Mucosa of descending colon (tissue), 3 donors: ENCODE results near the gene CACNA1C. TPM values are rescaled to one million over a fixed set of nuclear protein-coding genes. Genes with fewer than 3 reads are reported as not detected.

ENCODE experiments used
- ATAC-seq: fragments of 200-7000 bp; cut with Tn5 transposase; one replicate; pipeline ENCODE4 v1.9.1; 2020; ENCODE audit warnings: mild to moderate bottlenecking, moderate library complexity
- DNase-seq, 3 donors: peaks; one replicate each; pipeline ENCODE4 v3.0.0-alpha.2; 2020
- H3K36me3 ChIP-seq: fragments of 200-600 bp; one replicate; pipeline ENCODE4 v1.8.0; 2021; ENCODE audit warnings: low read depth, mild to moderate bottlenecking
- H3K4me1 ChIP-seq: fragments of 200-600 bp; one replicate; pipeline ENCODE4 v1.8.0; 2021; ENCODE audit warnings: low read depth, mild to moderate bottlenecking
- H3K4me3 ChIP-seq: fragments of 200-600 bp; one replicate; pipeline ENCODE4 v1.8.0; 2021; ENCODE audit warnings: mild to moderate bottlenecking
- H3K9me3 ChIP-seq: fragments of 200-600 bp; one replicate; pipeline ENCODE4 v1.8.0; 2021; ENCODE audit warnings: mild to moderate bottlenecking
- CTCF ChIP-seq: fragments of 200-600 bp; IDR thresholded peaks from one replicate; pipeline ENCODE4 v1.8.0; 2022; ENCODE audit warnings: antibody characterized with exemption, mild to moderate bottlenecking
- intact Hi-C, 2 donors: fragments of 100-400 bp; cut with DNase I in 1 of 2; cut with micrococcal nuclease in 1 of 2; formaldehyde crosslinking; loops; one replicate each; pipeline versions ENCODE4 v1.11.0 to v1.11.1; 2022; cut with DNase I, micrococcal nuclease
- total RNA-seq, 3 donors: library from RNA; stranded (reverse); fragmentation: NEBNext Ultra II Directional in 2 of 3; extraction: Animal tissue kit (Norgen Biotek cat#: 25700) in 2 of 3; gene quantifications; one replicate each; pipeline versions ENCODE4 v1.2.1 to v1.2.4, GENCODE V29; 2021 to 2023
- donor health status: DM: no; HTN: no; CAD: no; lungs with moderate emphysema.
- donor health status: DM: no; HTN: no; CAD: no.
- donor health status: DM: no; HTN: yes; CAD: no.

CACNA1C gene
- total RNA-seq, 3 donors from 2014 or later = 5.5 to 89.4 (median 9.2) TPM

GRCh38 chr12:2208837-2209635 lies 156.2 kb downstream of the CACNA1C start:
- no peak for DNase-seq

GRCh38 chr12:2211119-2211518 lies 158.3 kb downstream of the CACNA1C start:
- TF ChIP-seq CTCF = no peak
- intact Hi-C loops = no loop called here
- DNase-seq (no peak), ATAC-seq (no peak)
- no peaks in the 10 kb centered on the region for H3K4me1 ChIP-seq
- no peak overlapping the region for H3K4me3 ChIP-seq
- no peaks in the 10 kb centered on the region for H3K9me3 ChIP-seq
- no peaks in the 10 kb centered on the region for H3K36me3 ChIP-seq

More at GRCh38 chr12:2208837-2209635, 156.2 kb downstream of the CACNA1C start:
- intact Hi-C loops = no loop called here
- no peak for TF ChIP-seq CTCF
- no peak overlapping the region for H3K4me3 ChIP-seq
- H3K9me3 ChIP-seq = no peaks in the 10 kb centered on the region
- no peaks in the 10 kb centered on the region for H3K36me3 ChIP-seq
- H3K4me1 ChIP-seq = no peaks in the 10 kb centered on the region
- no peak for ATAC-seq

- TF ChIP-seq CTCF = no peak
- Histone ChIP-seq H3K4me3 (no peak overlapping the region), H3K9me3 (no peaks in the 10 kb centered on the region), H3K36me3 (no peaks in the 10 kb centered on the region), H3K4me1 (no peaks in the 10 kb centered on the region)
- DNase-seq = no peak
- intact Hi-C loops = no loop called here
- ATAC-seq = no peak
Measured at GRCh38 chr12:2212537-2212936, 159.8 kb downstream of the CACNA1C start.

- DNase-seq = no peak
Measured at GRCh38 chr12:2212971-2213869, 160.4 kb downstream of the CACNA1C start.

GRCh38 chr12:2214411-2214810 lies 161.6 kb downstream of the CACNA1C start:
- H3K9me3 ChIP-seq = no peaks in the 10 kb centered on the region
- H3K36me3 ChIP-seq = no peaks in the 10 kb centered on the region
- H3K4me1 ChIP-seq = no peaks in the 10 kb centered on the region
- intact Hi-C loops = no loop called here
- no peak for DNase-seq
- H3K4me3 ChIP-seq = no peak overlapping the region
- no peak for ATAC-seq
- no peak for TF ChIP-seq CTCF

More at GRCh38 chr12:2212971-2213869, 160.4 kb downstream of the CACNA1C start:
- H3K4me3 ChIP-seq = no peak overlapping the region
- no peaks in the 10 kb centered on the region for H3K36me3 ChIP-seq
- no peak for ATAC-seq
- H3K4me1 ChIP-seq = no peaks in the 10 kb centered on the region
- no peak for TF ChIP-seq CTCF
- no peaks in the 10 kb centered on the region for H3K9me3 ChIP-seq
- intact Hi-C loops = no loop called here
